ENCODE results near the gene DDX17.

Gene DDX17

DNA sequence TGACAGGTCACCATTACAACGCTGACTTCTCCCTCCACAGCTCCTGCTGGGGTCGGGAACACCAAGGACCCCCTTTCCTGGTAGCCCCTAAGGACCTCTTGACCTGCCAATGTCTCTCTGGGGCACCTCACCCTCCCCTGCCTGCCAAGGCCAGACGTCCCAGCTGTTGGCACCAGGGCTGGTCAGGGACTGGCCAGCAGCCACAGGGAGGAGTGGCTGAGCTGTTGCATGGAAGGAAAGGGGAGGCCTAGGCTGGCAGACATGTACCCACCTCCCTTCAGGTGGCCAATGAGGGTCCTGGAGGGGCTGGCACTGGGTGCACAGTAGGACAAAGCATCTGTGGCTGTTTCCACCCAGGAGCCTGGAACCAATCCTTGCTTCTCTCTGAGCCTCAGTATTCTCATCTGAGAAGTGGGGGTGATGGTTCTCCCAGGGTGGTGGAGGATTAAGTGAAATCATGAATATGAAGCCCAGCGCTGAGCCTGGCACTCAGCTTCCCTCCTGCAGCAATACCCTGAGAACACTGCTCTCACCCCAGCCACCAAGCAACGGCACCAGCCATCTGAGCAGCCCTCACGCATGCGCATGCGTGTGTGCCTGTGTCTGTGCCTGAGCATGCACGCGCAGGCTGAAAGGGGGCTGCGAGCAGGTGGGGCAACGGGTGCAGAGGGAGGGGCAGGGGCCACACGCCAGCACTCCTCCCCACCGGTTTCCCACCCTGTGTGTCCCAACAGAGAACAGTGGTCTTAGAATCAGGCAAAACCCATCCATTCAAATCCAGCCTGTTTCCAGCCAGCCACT lies 57.0 kb downstream of the DDX17 start:
- DNase-seq, result no peak

DNA sequence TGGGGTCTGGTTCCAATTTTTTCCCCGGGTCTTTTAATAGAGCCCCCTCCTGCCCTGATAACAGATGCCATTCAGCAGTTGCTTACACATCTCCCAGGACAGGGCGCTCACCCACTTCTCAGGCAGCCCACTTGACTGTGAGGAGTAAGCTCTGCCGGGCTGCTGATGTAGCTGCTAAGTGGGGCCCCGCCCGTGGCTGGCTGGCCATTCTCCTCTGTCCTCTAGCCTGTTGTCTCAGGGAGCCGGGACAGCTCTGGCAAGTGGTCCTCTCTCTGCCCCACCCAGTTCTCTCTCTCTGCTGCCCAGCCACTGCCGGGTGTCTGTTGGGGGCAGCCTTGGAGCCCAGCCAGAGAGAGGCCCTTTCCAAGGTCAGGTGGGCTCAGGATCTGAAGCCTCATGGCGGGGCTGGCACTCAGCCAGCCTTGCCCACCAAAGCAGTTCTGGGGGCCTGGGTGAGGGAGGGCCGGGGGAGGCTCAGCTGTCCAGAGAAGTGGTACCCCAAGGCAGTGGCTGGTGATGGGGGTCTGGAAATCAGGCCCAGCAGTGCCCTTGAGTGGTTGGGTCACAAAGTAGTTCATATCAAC lies 60.0 kb downstream of the DDX17 start:
- DNase-seq, result no peak

- DNase-seq, result no peak
Observed at GRCh38 chr22:38444783-38445182, 61.3 kb downstream of the DDX17 start.

GRCh38 chr22:38443628-38444521 lies 62.2 kb downstream of the DDX17 start:
- DNase-seq, result no peak

DNA sequence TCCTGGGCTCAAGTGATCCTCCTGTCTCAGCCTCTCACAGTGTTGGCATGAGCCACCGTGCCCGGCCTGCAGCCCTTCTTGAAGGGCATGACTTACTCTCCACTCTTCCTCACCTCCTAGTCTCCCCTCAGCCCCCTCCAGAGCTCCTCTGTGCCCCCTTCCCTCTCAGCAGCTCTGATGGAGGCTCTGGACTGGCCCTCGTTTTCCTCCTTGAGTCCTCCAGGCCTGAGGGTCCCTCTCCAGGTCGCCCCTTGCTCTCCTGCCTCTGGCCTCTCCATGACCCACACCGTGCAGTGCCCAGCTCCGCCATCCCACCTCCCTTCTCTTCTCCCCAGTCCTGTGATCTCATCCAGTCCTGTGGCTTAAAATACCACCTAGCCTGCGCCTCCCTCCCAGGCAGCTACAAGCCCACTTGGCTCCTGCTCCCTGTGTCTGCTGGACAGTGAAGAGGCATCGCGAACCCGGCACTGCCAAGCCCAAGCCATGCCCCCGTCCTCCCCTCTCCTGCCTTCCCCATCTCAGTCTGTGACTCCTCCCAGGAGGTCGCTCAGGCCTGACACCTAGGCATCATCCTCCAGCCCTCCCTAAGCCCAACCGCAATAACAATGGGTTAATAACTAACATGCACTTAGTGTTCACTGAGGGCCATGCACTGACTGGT lies 63.0 kb downstream of the DDX17 start:
- no peak for DNase-seq

DNA sequence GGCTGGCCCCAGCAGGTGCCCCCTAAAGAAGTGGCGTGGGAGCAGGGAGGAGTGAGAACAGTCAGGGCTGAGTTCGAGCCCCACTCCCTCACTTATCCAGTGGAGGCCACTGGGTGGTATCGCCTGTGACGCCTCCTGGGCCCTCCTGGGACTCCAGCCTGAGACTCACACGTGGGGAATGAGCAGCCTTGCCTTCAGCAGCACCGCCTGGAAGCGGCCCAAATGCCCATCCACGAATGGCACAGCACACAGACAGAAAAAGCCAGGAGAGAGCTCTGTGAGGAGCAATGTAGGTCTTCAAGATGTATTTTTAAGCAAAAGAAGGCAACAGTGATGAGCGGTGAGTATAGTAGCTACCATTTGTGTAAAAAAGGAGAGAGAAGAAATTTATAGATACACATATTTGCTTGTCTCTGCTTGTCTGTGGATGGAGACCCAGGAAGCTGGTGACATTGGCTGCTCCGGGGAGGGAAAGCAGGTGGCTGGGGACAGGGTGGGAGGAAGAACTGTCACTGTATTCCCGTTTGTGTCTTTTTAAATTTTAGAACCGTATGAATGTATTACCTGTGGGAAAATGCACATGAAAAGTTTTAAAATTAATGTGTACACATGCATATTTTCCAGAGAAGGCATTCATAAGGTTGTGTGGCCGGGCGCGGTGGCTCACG lies 64.4 kb downstream of the DDX17 start:
- DNase-seq, result no peak

DNA sequence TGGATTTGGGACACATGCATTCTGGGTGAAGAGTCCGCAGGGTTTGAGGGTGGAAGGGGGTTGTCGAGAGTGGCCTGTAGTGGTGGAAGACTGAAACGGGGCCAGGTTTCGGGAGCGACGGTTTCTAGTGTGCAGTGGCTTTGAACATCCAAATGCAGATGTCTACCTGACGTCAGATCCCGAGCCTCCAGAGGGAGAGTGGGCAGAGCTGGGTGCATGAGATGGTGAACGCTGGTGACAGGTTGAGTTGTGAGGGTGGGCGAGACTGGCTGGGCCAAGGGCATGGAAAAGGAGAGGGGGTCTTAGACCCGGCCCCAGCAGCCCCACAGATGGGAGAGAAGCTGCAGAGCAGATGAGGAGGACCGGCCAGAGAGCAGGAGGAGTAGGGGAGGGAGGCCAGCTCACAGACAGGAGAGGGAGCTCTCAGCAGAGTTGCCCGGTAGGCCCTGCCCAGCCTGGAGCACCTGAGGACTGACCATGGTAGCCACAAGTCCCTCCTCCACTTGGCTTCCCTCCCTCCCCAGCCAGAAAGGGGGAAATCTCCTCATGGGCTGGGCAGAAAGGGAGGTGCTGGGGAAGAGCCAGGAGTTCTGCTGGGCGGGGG lies 65.3 kb downstream of the DDX17 start:
- DNase-seq, result no peak

DNA sequence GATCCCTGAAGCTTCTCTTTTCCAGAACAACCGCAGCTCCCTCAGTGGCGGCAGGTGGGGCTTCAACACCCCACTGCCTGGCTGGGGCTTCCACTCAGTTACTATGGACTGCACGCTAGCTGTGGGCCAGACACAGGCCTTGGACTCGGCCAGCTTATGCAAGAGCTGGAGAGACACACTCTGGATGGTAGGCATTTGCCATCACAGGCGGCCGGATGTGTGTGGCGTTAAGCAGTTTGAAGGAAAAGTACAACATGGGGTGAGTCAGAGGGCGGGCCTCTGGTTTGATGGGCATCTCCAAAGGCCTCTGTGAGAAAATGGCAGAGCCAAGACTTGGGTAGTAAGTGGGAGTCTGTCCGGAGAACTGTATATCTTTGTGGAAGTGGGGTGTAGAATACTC lies 68.7 kb downstream of the DDX17 start:
- DNase-seq, result no peak

DNA sequence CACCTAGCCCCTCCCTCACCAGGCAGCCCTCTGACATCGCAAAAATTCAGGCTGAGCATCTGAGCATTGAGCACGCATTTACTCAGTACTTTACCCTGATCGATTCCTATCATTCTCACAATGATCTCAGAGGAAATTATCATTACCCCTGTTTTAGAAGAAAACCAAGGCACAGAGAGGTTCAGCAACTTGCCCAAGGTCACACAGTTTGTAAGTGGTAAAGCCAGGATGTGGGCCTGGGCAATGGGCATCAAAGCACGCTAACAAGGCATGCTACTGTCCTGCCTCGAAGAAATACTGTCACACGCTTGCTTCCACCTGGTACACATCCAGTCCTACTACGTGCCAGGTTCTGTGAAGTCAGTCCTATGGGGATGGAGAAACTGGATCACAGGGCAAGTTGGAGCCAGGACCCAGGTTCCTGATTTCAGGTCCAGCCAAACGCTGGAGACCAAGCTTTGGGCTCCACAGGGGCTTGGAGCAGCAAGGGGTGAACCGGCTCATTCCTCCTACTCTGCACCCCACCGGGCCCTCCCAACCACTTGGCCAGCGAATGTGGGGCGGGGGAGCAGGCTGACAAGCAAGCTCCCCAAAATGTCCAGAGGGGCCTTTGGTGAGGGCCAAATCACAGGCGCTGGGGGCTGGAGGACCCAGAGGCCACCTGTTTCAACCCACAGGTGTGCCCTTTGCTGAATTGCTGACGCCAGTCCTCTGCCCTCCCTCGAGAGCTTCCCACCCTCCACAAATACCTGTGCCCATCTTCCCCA lies 69.3 kb downstream of the DDX17 start:
- DNase-seq, result no peak

- DNase-seq, result no peak
Observed at GRCh38 chr22:38435965-38436364, 70.1 kb downstream of the DDX17 start.

DNA sequence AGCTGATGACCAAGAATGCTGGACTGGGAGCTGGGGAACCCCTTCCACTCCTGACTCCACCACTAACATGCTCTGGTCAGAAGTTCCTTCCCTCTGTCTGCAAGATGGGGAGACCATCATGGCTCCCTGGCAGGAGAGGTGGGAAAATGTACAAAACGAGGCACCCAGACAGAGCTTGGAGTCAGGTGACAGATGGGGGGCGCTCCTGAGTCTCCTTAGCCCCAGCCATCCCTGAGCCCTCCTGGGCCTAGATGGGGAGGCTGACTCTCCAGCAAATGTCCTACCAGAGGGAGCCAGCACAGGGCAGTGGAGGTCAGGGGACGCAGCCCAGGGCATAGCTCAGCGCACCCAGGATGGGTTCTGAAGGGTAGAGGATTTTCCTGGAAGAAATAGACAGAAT lies 71.1 kb downstream of the DDX17 start:
- no peak for DNase-seq

- no peak for DNase-seq
Observed at GRCh38 chr22:38433871-38434270, 72.2 kb downstream of the DDX17 start.

Data from NK-92 treated with Interleukin-12 subunit alpha and Interleukin-12 subunit beta, amount 100 ng/mL, for 24 hours (cell line).